GM21381 (cell line): ENCODE data around the gene AP1S3.
"Not testable (repeated sequence)": the region's sequence is repeated elsewhere in the genome, so short reads cannot be mapped to it uniquely, and the experiment has no call there.

ENCODE experiments used
- ATAC-seq: cut with Tn5 transposase; IDR thresholded peaks from one replicate; pipeline ENCODE4 v1.9.1; 2021; ENCODE audit warnings: mild to moderate bottlenecking, moderate library complexity; ENCODE audit not compliant: unreplicated experiment

The AP1S3 gene

GRCh38 chr2:223837287-223838061, at the start of gene AP1S3:
Gene AP1S3, minus strand, starts transcription at chr2:223837582. Its CDS starts 132 bp downstream, at chr2:223837450.
- peak; percentile 66 for ATAC-seq

GRCh38 chr2:223887127-223887526, 49.7 kb upstream of the AP1S3 start:
- ATAC-seq = no peak

- no peak for ATAC-seq
Observed at GRCh38 chr2:223886726-223887125, 49.3 kb upstream of the AP1S3 start.

- ATAC-seq = peak; percentile 77
Observed at GRCh38 chr2:223884399-223884798, 47.0 kb upstream of the AP1S3 start.

GRCh38 chr2:223882715-223883114, 45.3 kb upstream of the AP1S3 start:
- no peak for ATAC-seq

GRCh38 chr2:223880796-223881195, 43.4 kb upstream of the AP1S3 start:
- ATAC-seq = no peak

- peak; percentile 66 for ATAC-seq
Observed at GRCh38 chr2:223877721-223878410, 40.5 kb upstream of the AP1S3 start.

GRCh38 chr2:223873672-223874071, 36.3 kb upstream of the AP1S3 start:
- no peak for ATAC-seq

GRCh38 chr2:223872772-223873171, 35.4 kb upstream of the AP1S3 start:
- not testable (repeated sequence) for ATAC-seq

GRCh38 chr2:223871661-223872060, 34.3 kb upstream of the AP1S3 start:
- not testable (repeated sequence) for ATAC-seq

GRCh38 chr2:223870840-223871611, 33.6 kb upstream of the AP1S3 start:
- ATAC-seq = no peak

- peak; percentile 55 for ATAC-seq
Observed at GRCh38 chr2:223868005-223868404, 30.6 kb upstream of the AP1S3 start.

- peak; percentile 46 for ATAC-seq
Observed at GRCh38 chr2:223865907-223866508, 28.6 kb upstream of the AP1S3 start.

- ATAC-seq = no peak
Observed at GRCh38 chr2:223865124-223865523, 27.7 kb upstream of the AP1S3 start.

GRCh38 chr2:223863491-223863890, 26.1 kb upstream of the AP1S3 start:
- no peak for ATAC-seq

- ATAC-seq = no peak
Observed at GRCh38 chr2:223860809-223861738, 23.7 kb upstream of the AP1S3 start.

GRCh38 chr2:223859070-223859469, 21.7 kb upstream of the AP1S3 start:
- ATAC-seq = no peak

- ATAC-seq = peak; percentile 44
Observed at GRCh38 chr2:223856584-223856983, 19.2 kb upstream of the AP1S3 start.

GRCh38 chr2:223856021-223856420, 18.6 kb upstream of the AP1S3 start:
- ATAC-seq = no peak

- no peak for ATAC-seq
Observed at GRCh38 chr2:223855426-223855825, 18.0 kb upstream of the AP1S3 start.
